NCI-H82 (cell line): ENCODE results near the gene THRAP3.

Experiments used
- DNase-seq: peaks from one replicate; lab custom pipeline; 2025; lab: John Stamatoyannopoulos, UW

THRAP3 gene

GRCh38 chr1:36351227-36351977 lies 127.2 kb downstream of the THRAP3 start:
- DNase-seq = no peak

GRCh38 chr1:36352125-36352909 lies 128.1 kb downstream of the THRAP3 start:
- DNase-seq = no peak

- no peak for DNase-seq
Observed at GRCh38 chr1:36352910-36353878, 129.0 kb downstream of the THRAP3 start.

GRCh38 chr1:36354486-36354885 lies 130.2 kb downstream of the THRAP3 start:
- no peak for DNase-seq
